ENCODE data around the gene PRDX3.

GRCh38 chr10:119149729-119150128 lies 28.9 kb downstream of the PRDX3 start:
- TF ChIP-seq, protein P1, sequence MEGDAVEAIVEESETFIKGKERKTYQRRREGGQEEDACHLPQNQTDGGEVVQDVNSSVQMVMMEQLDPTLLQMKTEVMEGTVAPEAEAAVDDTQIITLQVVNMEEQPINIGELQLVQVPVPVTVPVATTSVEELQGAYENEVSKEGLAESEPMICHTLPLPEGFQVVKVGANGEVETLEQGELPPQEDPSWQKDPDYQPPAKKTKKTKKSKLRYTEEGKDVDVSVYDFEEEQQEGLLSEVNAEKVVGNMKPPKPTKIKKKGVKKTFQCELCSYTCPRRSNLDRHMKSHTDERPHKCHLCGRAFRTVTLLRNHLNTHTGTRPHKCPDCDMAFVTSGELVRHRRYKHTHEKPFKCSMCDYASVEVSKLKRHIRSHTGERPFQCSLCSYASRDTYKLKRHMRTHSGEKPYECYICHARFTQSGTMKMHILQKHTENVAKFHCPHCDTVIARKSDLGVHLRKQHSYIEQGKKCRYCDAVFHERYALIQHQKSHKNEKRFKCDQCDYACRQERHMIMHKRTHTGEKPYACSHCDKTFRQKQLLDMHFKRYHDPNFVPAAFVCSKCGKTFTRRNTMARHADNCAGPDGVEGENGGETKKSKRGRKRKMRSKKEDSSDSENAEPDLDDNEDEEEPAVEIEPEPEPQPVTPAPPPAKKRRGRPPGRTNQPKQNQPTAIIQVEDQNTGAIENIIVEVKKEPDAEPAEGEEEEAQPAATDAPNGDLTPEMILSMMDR (IDR thresholded peaks at IDR 0.05), result no peak
- no peak for TF ChIP-seq POLR2A (IDR thresholded peaks at IDR 0.05)
